Measurements from ENCODE around the gene ALDH16A1. TPM values are rescaled to one million over a fixed set of nuclear protein-coding genes. Genes with fewer than 3 reads are reported as not detected.
A peak's percentile ranks its signal among the peaks of the same experiment; 100 is the strongest.
"Not testable (repeated sequence)": the region's sequence is repeated elsewhere in the genome, so short reads cannot be mapped to it uniquely, and the experiment has no call there.

ALDH16A1 gene
- polyA plus RNA-seq, 5 donors: 12.8 to 24.3 (median 14.0) TPM

GRCh38 chr19:49462492-49462891 lies 9.5 kb downstream of the ALDH16A1 start:
- DNase-seq: no peak

- DNase-seq: no peak
These were observed 11.1 kb downstream of the ALDH16A1 start for GRCh38 chr19:49463960-49464740.

- DNase-seq: no peak
These were observed 12.3 kb downstream of the ALDH16A1 start for GRCh38 chr19:49465371-49465770.

GRCh38 chr19:49468199-49468598 lies 15.2 kb downstream of the ALDH16A1 start:
- DNase-seq: no peak

- DNase-seq: no peak
These were observed 15.9 kb downstream of the ALDH16A1 start for GRCh38 chr19:49468746-49469447.

- DNase-seq: no peak
These were observed 17.0 kb downstream of the ALDH16A1 start for GRCh38 chr19:49469828-49470614.

- no peak for DNase-seq
These were observed 17.6 kb downstream of the ALDH16A1 start for GRCh38 chr19:49470615-49470978.

- no peak for DNase-seq
These were observed 19.9 kb downstream of the ALDH16A1 start for GRCh38 chr19:49472936-49473335.

- not testable (repeated sequence) for DNase-seq
These were observed 20.5 kb downstream of the ALDH16A1 start for GRCh38 chr19:49473501-49473867.

- peak; percentile 71 to 77 for DNase-seq
These were observed 21.0 kb downstream of the ALDH16A1 start, which contains the start of gene FLT3LG for GRCh38 chr19:49473868-49474541. TSS of gene FLT3LG (plus strand) at chr19:49474215. CDS start at chr19:49474640, 425 bp downstream.

GRCh38 chr19:49474542-49474924 lies 21.5 kb downstream of the ALDH16A1 start:
- DNase-seq: no peak

- no peak for DNase-seq
These were observed 22.3 kb downstream of the ALDH16A1 start for GRCh38 chr19:49475191-49475917.

- DNase-seq: no peak
These were observed 23.2 kb downstream of the ALDH16A1 start for GRCh38 chr19:49475995-49476880.

GRCh38 chr19:49479975-49480628 lies 27.1 kb downstream of the ALDH16A1 start:
- no peak for DNase-seq

GRCh38 chr19:49481020-49481683 lies 28.1 kb downstream of the ALDH16A1 start:
- DNase-seq: no peak

- no peak for DNase-seq
These were observed 33.2 kb downstream of the ALDH16A1 start for GRCh38 chr19:49486232-49486631.

- no peak for DNase-seq
These were observed 33.8 kb downstream of the ALDH16A1 start for GRCh38 chr19:49486710-49487276.

GRCh38 chr19:49487277-49488045 lies 34.4 kb downstream of the ALDH16A1 start, which contains the start of gene RPL13A:
TSS of gene RPL13A (plus strand) at chr19:49487608. CDS start at chr19:49487630, 22 bp downstream.
- DNase-seq: peak; percentile 100
